GM19043 (cell line): Measurements from ENCODE around the gene TBX5.

Experiments
- ATAC-seq: cut with Tn5 transposase; IDR thresholded peaks from one replicate; pipeline ENCODE4 v1.9.1; 2021; ENCODE audit warnings: low read depth; ENCODE audit not compliant: unreplicated experiment

TBX5 gene

DNA sequence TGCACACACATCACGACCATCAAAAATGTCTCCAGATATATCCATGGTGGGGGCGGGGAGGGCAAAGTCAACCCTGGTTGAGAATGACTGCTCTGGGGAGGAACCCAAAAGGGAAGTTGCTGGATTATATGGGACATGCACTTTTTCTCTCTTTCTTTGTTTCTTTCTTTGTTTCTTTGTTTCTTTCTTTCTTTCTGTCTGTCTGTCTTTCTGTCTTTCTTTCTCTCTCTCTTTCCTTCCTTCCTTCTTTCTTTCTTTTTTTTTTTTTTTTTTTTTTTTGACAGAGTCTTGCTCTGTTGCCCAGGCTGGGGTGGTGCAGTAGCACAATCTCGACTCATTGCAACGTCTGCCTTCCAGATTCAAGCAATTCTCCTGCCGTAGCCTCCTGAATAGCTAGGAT, 71.5 kb downstream of the TBX5 start:
- no peak for ATAC-seq

DNA sequence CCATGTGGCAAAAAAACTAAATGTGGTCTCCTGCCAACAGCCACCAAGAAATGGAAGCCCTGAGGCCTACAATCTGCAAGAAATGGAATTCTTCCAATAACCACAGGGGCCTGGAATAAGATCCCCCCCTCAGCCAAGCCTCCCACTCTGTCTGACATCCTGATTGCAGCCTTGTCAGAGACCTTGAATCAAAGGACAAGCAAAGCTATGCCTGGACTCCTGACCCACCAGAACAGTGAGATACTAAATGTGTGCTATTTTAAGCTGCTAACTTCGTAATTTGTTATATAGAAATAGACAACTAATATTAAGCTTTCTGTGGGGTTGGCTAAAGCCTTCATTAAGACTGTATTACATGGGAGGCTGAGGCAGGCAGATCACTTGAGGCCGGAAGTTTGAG, 77.7 kb downstream of the TBX5 start:
- no peak for ATAC-seq

DNA sequence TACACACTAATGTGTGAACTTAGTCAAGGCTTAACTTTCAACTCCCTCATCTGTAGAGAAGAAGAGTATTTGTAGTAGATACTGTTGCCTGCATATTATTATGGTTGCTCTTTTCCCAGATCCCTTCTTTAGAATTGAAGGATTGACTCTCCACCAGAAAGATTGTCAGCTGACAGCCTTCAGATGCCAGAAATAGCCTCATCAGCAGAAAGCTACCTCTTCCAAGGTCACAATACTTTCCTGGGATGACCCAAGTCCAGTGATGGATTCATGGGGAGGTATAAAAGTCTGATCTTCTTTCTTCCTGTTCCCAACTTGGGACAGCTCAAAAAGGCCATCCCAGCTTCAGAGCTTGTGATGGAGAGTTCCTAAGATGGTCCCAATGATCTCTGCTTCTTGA, 78.2 kb downstream of the TBX5 start:
- ATAC-seq: no peak

DNA sequence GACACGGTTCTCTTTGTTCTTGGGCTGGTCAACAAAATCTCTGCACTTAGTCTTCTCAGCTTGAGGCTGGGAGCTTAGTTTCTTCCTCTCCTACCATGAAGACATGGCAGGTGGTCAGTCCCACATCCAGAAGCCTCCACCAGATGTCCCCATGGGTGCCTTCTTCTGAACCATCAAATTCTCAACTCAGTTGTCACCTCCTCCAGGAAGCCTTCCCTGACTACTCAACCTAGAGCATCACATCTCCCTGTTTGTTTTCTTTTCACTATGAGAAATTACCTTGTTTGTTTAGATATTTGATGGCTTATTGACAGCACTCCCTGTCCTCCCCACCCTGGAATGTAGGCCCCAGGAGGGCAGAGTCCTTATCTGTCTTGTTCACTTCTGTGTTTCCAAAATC, 84.4 kb downstream of the TBX5 start:
- no peak for ATAC-seq

DNA sequence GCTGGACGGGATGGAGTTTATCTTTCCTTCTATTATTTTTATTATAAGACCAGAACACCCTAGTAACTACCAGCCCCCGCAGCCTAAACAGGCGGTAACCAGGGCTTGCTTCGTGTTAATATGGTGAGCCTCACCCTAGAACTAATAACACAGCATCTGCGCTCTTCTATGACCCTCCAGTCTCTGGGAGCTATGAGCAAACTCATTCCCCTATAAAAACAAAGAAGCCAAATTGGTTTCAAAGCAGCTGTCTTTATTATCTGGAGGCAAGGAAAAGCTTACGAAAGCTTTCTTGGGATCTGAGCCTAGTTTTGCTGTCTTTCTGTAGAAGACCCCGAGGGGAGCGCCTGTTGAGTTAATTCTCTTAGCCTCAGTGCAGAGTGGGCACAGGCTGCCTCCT, 85.0 kb downstream of the TBX5 start:
- no peak for ATAC-seq

DNA sequence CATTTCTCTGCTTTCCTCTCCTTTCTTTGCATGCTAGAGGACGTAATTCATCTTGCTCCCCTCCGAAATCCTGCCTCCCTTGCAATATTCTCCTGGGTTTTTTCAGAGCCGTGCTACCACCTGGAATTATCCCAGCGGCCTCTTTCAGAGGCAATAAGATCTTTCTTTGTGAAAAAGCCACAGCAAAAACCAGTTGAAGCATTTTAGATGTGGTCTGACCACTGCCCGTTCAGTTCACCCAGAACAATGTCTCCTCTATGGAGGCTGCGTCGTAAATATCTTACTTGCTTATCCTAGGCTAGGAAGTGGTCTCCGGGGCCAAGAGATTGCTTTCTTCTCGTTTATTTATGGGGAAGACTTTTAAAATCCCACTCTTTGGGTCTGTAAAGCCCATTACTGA, 85.8 kb downstream of the TBX5 start:
- ATAC-seq: no peak

DNA sequence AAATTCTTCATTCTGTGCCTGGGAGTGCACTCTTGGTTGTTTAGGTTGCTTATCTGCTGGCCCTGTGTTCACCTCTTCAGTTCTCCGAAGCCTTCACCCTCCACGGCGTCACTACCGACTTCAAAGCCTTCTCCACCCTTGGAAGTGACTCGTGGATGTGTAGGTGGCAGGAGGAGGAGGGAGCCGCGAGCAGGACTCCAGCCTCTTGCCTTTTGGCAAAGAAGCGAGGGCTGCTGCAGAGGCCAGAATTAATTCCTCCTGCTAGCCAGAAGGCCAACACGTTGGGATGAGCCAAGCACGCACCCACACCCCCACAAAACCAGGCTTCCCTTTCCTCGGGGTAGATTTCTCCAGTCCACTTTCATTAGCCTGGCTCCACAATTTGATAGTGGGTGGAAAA, 86.5 kb downstream of the TBX5 start:
- no peak for ATAC-seq

DNA sequence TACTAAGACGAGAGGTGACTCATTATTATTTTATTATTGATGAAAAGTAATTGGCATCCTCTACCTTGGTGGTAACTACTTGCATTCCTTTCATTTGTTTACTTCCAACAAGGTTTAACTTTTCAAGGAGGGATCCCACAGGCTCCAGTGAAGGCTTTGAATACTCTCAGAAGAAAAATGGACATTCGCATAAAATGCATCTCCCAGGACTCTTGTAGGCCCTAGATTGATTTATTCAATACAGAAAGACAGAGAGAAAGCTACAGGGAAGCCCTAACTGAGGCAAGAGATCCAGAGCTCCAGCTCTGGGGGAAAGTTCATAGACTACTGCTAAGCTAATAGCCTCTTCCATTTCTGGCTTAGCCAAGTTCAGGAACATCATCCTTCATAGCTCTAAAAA, 87.0 kb downstream of the TBX5 start:
- ATAC-seq: no peak

DNA sequence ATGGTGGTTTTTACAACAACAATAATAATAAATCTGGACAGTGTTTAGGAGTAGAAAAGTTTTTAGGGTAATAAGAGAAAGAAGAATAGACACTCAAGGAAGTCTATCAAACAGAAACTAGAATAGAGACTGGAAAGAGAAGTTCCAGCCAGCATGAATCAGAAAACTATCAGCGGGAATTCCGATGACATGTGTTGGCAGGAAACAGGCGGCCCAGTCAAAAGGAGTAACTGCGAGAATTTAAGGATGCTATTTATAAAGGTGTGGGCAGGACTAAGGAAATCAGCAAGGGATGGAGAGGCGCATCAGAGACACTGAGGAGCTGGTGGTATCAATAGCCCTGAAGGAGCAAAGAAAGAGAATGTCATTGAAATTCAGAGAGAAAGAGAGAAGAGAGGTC, 89.9 kb downstream of the TBX5 start:
- ATAC-seq: no peak

DNA sequence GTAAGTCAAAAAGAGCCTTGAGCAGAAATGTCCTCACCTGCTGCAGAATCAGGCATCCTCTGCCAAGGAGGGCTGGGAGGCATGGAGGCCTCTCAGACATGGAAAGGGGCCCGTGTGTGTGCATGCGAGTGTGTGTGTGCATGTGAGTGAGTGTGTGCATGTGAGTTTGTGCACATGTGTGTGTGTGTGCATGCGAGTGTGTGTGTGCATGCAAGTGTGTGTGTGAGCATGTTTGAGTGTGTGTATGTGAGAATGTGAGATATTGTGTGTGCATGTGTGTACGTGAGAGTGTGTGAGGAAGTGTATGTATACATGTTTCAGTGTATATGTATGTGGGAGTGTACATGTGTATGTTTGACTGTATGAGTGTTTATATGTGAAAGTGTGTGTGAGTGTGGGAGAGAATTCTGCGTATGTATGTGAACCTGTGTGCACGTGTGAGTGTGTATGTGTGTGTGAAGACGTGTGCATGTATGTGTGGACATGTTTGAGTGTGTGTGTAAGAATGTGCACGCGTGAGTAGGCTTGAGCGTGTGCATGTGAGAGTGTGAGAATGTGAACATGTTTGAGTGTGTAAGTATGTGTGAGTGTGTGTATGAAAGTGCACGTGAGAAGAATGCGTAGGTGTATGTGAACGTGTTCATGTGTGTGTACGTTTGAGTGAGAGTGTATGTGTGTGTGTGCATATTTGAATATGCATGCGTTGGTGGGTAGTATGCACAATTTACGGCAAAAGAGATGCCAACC, 90.8 kb downstream of the TBX5 start:
- no peak for ATAC-seq

DNA sequence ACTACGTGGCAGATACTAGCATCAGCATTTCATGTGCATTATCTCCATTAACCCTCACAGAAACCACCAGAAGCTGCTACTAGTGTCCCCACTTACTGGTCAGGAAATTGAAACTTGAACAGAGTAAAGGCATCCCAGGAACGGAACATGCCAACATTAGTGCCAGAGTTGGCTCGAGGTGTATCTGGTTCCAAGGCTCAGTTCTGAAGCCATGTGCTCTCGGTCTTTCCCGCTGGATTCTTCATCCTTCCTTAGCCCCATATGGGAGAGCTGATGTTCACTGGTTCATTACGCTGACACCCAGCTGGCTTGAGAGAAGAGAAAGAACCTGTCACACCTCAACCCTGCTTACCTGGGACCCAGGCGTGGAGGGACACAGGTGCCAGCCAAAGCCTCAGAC, 91.5 kb downstream of the TBX5 start:
- no peak for ATAC-seq

DNA sequence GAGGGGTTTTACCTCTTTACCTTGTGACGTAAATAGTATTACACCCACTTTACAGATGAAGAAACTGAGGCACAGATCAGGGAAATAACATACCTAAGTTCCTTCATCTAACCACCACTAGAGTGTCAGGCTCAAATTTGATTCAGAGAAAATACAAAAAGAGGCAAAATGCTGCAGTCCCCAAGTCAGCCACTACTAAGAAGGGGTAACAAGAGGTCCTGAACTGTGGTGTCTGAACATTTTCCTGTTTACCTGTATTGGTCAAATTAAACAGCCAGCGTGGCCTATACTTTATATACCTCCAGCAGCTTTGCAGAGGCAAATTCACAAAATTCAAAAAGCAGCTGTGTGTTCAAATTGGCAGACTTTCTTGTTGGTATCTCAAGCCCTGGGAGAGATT, 92.0 kb downstream of the TBX5 start:
- ATAC-seq: no peak

DNA sequence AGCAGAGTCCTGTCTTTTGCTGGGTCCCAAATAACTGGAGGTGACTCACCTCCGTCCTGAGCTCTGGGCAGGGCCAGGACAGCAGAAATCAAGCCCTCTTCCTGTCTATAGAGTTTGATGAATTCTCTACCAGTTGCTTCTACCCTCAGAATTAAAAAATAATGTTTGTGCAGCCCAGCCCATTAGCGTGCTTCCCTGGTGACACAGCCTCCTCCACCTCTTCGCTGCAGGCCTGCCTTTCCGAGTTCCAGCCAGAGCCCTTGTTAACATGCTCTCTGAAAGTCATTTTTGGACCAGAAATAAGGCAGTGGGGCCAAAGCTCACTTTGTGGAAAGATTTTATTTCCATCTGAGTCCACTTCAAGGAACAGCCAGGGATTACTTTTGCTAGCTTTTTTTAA, 94.0 kb downstream of the TBX5 start:
- no peak for ATAC-seq

DNA sequence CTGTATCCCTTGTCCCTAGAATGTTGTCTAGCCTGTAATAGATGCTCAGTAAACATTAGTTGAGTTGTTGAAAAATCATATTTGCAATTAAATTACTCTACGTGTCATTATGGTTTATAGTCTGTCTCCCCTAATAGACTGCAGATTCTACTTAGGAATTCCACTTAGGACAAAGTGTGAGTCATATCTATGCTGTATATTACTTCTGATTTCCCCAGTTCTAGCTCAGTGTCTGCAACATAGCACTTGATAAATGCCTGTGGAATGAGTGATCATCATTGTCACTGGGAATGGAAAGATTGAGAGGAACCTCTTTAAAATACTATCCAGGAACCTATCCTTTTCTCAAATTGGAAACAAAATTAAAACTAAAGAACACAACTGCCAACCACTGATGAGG, 99.3 kb downstream of the TBX5 start:
- ATAC-seq: no peak

DNA sequence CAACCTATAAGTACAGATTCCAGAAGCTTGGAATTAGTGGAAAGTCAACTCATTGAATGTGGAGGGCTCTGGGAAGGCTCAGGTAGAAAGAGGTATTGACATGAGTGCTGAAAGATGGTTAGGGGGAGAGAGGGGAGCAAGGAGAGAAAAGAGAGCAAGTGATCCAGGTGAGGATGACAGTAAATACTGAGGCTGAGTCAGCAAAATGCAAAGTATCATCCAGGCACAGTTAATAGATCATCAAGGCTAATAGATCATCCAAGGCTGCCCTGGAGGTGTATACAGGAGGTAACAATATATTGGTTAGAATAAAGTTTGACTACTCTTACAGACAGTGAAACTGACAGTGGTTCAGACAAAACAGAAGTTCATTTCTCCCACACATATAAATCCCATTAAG, 100.5 kb downstream of the TBX5 start:
- ATAC-seq: no peak
